Liver (tissue), 3 donors: ENCODE data around the gene DEXI.

Source experiments
- CTCF ChIP-seq: fragments of 150-350 bp; IDR thresholded peaks from 2 replicates; pipeline ENCODE4 v1.5.1; 2017; ENCODE audit warnings: improper control_type of control experiment, low read depth, low read length; ENCODE audit not compliant: missing input control
- FOXA1 ChIP-seq: IDR thresholded peaks from 2 replicates; pipeline ENCODE4 v1.6.1; 2016; ENCODE audit warnings: antibody characterized with exemption
- JUND ChIP-seq, 2 donors: IDR thresholded peaks; 2 replicates each; pipeline ENCODE4 v1.6.1; 2016; ENCODE audit warnings: antibody characterized with exemption in 2 of 2
- REST ChIP-seq: IDR thresholded peaks from 2 replicates; pipeline ENCODE4 v1.6.1; 2016; ENCODE audit warnings: antibody characterized with exemption, mild to moderate bottlenecking
- SP1 ChIP-seq: IDR thresholded peaks from 2 replicates; pipeline ENCODE4 v1.6.1; 2018; ENCODE audit warnings: antibody characterized with exemption, mild to moderate bottlenecking
- TAF1 ChIP-seq: conservative IDR thresholded peaks from 2 replicates; pipeline ENCODE4 v1.6.1; 2016; ENCODE audit warnings: antibody characterized with exemption, mild to moderate bottlenecking
- YY1 ChIP-seq: IDR thresholded peaks from 2 replicates; pipeline ENCODE4 v1.6.1; 2016; ENCODE audit warnings: antibody characterized with exemption, mild to moderate bottlenecking
- donor health status: healthy.
- donor health status: healthy.

DNA sequence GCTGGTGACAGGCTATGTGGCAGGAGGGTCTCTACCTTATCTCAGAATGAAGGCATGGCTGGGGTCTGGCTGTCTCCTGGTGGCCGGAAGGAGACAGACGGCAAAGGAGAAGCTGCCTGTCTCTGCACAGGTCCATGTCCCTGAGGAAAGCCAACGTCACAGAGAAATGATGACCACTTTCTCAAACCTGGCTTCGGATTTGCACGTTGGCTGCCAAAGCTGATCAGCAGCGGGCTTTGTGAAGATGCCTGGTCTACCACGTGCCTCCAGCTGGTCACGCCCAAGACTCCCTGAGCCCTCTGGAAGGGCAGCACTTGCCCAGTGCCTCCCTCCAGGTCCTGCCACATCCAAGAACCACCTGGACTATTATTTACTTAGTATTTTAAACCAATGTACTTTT, 8.4 kb downstream of the DEXI start:
- TF ChIP-seq TAF1 (no peak), CTCF (no peak), YY1 (no peak), JUND (IDR thresholded peaks at IDR 0.05) (no peak), FOXA1 (no peak), REST (no peak), SP1 (no peak)
